Left renal pelvis (tissue), 4 donors: ENCODE results near the gene KRTAP25-1. TPM values are rescaled to one million over a fixed set of nuclear protein-coding genes. Genes with fewer than 3 reads are reported as not detected.

Source experiments
- DNase-seq, 4 donors: peaks; one replicate each; pipeline ENCODE4 v3.0.0-alpha.2; 2013; ENCODE audit warnings: low read depth in 4 of 4, low spot score in 3 of 4
- polyA plus RNA-seq, 4 donors: library from polyadenylated mRNA; unstranded; fragments of 120-200 nt; gene quantifications; one replicate each; pipeline ENCODE4 v1.2.1, GENCODE V29; 2013; ENCODE audit not compliant: insufficient read length in 4 of 4

KRTAP25-1 gene
- not detected for polyA plus RNA-seq

GRCh38 chr21:30289215-30289614, at the start of gene KRTAP25-1:
TSS of gene KRTAP25-1 (minus strand) at chr21:30289514. CDS start at chr21:30289490, 24 bp downstream.
- DNase-seq = no peak

GRCh38 chr21:30338717-30339116, 49.4 kb upstream of the KRTAP25-1 start:
- no peak for DNase-seq

- DNase-seq = no peak
These were observed 48.5 kb upstream of the KRTAP25-1 start for GRCh38 chr21:30337772-30338171.

- no peak for DNase-seq
These were observed 48.0 kb upstream of the KRTAP25-1 start, which contains the start of gene KRTAP27-1 for GRCh38 chr21:30337276-30337744. TSS of gene KRTAP27-1 (minus strand) at chr21:30337694. CDS start at chr21:30337668, 26 bp downstream.

- no peak for DNase-seq
These were observed 47.3 kb upstream of the KRTAP25-1 start for GRCh38 chr21:30336596-30336995.

- DNase-seq = no peak
These were observed 44.4 kb upstream of the KRTAP25-1 start for GRCh38 chr21:30333736-30334135.

GRCh38 chr21:30332681-30333080, 43.4 kb upstream of the KRTAP25-1 start:
- DNase-seq = no peak

- DNase-seq = no peak
These were observed 40.0 kb upstream of the KRTAP25-1 start for GRCh38 chr21:30329203-30329875.

- no peak for DNase-seq
These were observed 37.1 kb upstream of the KRTAP25-1 start for GRCh38 chr21:30326390-30326789.

GRCh38 chr21:30320215-30320614, 30.9 kb upstream of the KRTAP25-1 start, which contains the start of gene KRTAP26-1:
TSS of gene KRTAP26-1 (minus strand) at chr21:30320315. CDS start at chr21:30320035, 280 bp downstream.
- DNase-seq = no peak

- DNase-seq = no peak
These were observed 26.4 kb upstream of the KRTAP25-1 start for GRCh38 chr21:30315701-30316100.

GRCh38 chr21:30306884-30307283, 17.6 kb upstream of the KRTAP25-1 start:
- no peak for DNase-seq

- DNase-seq = no peak
These were observed 15.8 kb upstream of the KRTAP25-1 start for GRCh38 chr21:30305136-30305535.

- no peak for DNase-seq
These were observed 6.5 kb downstream of the KRTAP25-1 start, which contains the start of gene KRTAP24-1 for GRCh38 chr21:30282850-30283249. TSS of gene KRTAP24-1 (minus strand) at chr21:30282950. CDS start at chr21:30282932, 18 bp downstream.

GRCh38 chr21:30271611-30272010, 17.7 kb downstream of the KRTAP25-1 start:
- DNase-seq = no peak

GRCh38 chr21:30271156-30271555, 18.2 kb downstream of the KRTAP25-1 start:
- no peak for DNase-seq

- no peak for DNase-seq
These were observed 19.3 kb downstream of the KRTAP25-1 start for GRCh38 chr21:30269803-30270530.

- no peak for DNase-seq
These were observed 20.6 kb downstream of the KRTAP25-1 start for GRCh38 chr21:30268608-30269197.

GRCh38 chr21:30257773-30258172, 31.5 kb downstream of the KRTAP25-1 start:
- no peak for DNase-seq

GRCh38 chr21:30256100-30256499, 33.2 kb downstream of the KRTAP25-1 start:
- DNase-seq = no peak

GRCh38 chr21:30255679-30256078, 33.6 kb downstream of the KRTAP25-1 start:
- no peak for DNase-seq
